Measurements from ENCODE around the gene PDC. TPM values are rescaled to one million over a fixed set of nuclear protein-coding genes. Genes with fewer than 3 reads are reported as not detected.

PDC gene
- total and polyA plus RNA-seq, 2 experiments from 2014 or later: 0.94 TPM; not detected in 1

DNA sequence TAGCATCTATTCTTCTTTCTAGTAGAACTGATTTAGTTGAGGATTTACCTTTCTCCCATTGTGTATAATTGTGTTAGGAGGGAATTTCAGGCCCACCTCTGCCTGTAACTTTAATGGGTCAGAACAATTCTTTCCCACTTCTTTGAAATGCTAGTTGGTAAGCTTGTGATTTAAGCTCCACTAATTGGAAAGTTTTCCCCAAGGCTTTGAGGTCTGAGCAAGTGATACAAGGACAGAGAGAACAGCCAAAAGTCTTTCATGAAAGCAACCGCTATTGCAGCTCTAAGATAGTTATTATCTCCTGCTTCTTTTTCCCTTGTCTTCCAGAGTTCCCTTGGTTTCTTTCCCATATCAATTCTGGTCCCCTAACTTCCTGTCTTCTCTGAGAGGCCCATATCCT lies 38.7 kb upstream of the PDC start:
- Histone ChIP-seq H3K9ac (no peak overlapping the region), H2AFZ (no peak overlapping the region), H3K27ac (peak overlapping the region; percentile 60), H3K36me3 (ENCODE audit: low read depth) (no peaks in the 10 kb centered on the region), H4K20me1 (ENCODE audit: insufficient read depth) (no peaks in the 10 kb centered on the region), H3K9me3 (ENCODE audit: low read depth) (no peaks in the 10 kb centered on the region), H3K9me2 (ENCODE audit: insufficient read depth) (no peaks in the 10 kb centered on the region), H3K4me2 (ENCODE audit: unreplicated experiment) (peak overlapping the region; percentile 47), H3F3A (ENCODE audit: insufficient read depth) (peaks cover 41% of the 10 kb centered on the region), H3K79me2 (ENCODE audit: insufficient read depth) (no peaks in the 10 kb centered on the region), H3K27me3 (replicated peaks; ENCODE audit: insufficient read depth) (no peaks in the 10 kb centered on the region), H3K4me3 (no peak overlapping the region), H3K4me1 (ENCODE audit: insufficient read depth) (peaks cover 55% of the 10 kb centered on the region)
- 94 to 100% methylated on average over 1 of the region's 1 CpG for WGBS, 2 experiments (ENCODE audit: low coverage in 1 of 2, low lambda C conversion rate in 2 of 2, missing lambda C conversion rate in 2 of 2)
- no peak for TF ChIP-seq EZH2phosphoT487 (IDR thresholded peaks at IDR 0.05; ENCODE audit: insufficient read depth, low read depth)
- TF ChIP-seq EZH2 (IDR thresholded peaks at IDR 0.05; ENCODE audit: insufficient read depth, poor library complexity, severe bottlenecking): no peak
- no peak for DNase-seq
- in situ Hi-C loops (cut with MboI): no loop called here

DNA sequence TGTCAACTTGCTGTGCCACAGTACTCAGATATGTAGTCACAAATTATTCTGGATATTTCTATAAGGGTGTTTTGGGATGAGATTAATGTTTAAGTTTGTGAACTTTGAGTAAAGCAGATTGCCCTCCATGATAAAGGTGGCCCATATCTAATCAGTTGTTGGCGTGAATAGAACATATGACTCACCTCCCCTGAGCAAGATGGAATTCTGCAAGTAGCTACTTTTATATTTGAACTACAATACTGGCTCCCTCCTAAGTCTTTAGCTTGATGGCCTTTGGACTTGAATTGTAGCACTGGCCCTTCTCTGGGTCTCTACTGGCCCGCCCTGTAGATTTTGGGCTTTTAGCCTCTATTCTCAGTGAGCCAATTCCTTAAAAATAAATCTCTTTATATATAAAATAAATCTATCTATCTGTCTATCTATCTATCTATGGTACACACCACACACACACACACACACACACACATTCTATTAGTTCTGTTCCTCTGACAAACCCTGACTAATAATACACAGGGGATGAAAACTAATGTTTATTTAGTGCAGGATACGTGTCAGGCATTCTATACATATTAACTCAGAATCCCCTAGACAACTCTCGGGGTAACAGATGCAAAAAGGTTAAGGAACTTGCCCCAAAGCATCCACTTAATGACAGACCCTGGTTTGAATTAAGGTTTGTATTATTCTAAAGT lies 37.9 kb upstream of the PDC start:
- peak; percentile 68 for DNase-seq
- in situ Hi-C loops (cut with MboI): no loop called here
- TF ChIP-seq EZH2 (IDR thresholded peaks at IDR 0.05; ENCODE audit: insufficient read depth, poor library complexity, severe bottlenecking): no peak
- TF ChIP-seq EZH2phosphoT487 (IDR thresholded peaks at IDR 0.05; ENCODE audit: insufficient read depth, low read depth): 0 out of 2 replicates have a peak, but pooled peaks have one; percentile 25
- H3K9ac ChIP-seq: no peak overlapping the region
- H3F3A ChIP-seq (ENCODE audit: insufficient read depth): peaks cover 41% of the 10 kb centered on the region
- H3K9me2 ChIP-seq (ENCODE audit: insufficient read depth): no peaks in the 10 kb centered on the region
- H3K4me2 ChIP-seq (ENCODE audit: unreplicated experiment): peak overlapping the region; percentile 47
- no peaks in the 10 kb centered on the region for H3K9me3 ChIP-seq (ENCODE audit: low read depth)
- no peak overlapping the region for H2AFZ ChIP-seq
- 24 to 27% methylated on average over 4 of the region's 4 CpGs for WGBS, 2 experiments (ENCODE audit: low coverage in 1 of 2, low lambda C conversion rate in 2 of 2, missing lambda C conversion rate in 2 of 2)
- no peaks in the 10 kb centered on the region for H3K79me2 ChIP-seq (ENCODE audit: insufficient read depth)
- H3K4me1 ChIP-seq (ENCODE audit: insufficient read depth): peaks cover 54% of the 10 kb centered on the region
- H3K4me3 ChIP-seq: no peak overlapping the region
- H3K27me3 ChIP-seq (replicated peaks; ENCODE audit: insufficient read depth): no peaks in the 10 kb centered on the region
- H3K27ac ChIP-seq: peak overlapping the region; percentile 60
- H4K20me1 ChIP-seq (ENCODE audit: insufficient read depth): no peaks in the 10 kb centered on the region
- no peaks in the 10 kb centered on the region for H3K36me3 ChIP-seq (ENCODE audit: low read depth)

DNA sequence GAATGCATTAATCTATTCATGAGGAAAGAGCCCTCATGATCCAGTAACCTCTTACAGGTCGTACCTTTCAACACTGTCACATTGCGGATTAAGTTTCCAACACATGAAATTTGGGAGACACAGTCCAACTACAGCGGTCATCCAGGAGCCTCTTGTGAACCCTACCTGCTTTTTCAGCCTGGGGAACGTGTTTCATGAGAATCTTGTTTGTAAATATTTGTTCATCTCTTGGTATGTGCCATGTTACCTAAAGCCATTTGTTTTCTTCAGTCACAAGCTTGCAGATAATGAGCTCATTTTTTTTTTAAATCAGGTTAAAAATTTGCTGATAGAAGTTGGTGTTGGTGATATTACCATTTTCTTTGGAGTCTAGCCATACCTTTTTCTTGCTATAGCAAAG lies 37.2 kb upstream of the PDC start:
- Histone ChIP-seq H3K79me2 (ENCODE audit: insufficient read depth) (no peaks in the 10 kb centered on the region), H3F3A (ENCODE audit: insufficient read depth) (peaks cover 34% of the 10 kb centered on the region), H3K27ac (no peak overlapping the region), H3K9me2 (ENCODE audit: insufficient read depth) (no peaks in the 10 kb centered on the region), H3K9ac (no peak overlapping the region), H3K36me3 (ENCODE audit: low read depth) (no peaks in the 10 kb centered on the region), H3K27me3 (replicated peaks; ENCODE audit: insufficient read depth) (no peaks in the 10 kb centered on the region), H3K9me3 (ENCODE audit: low read depth) (no peaks in the 10 kb centered on the region), H4K20me1 (ENCODE audit: insufficient read depth) (no peaks in the 10 kb centered on the region), H3K4me3 (no peak overlapping the region), H2AFZ (no peak overlapping the region), H3K4me2 (ENCODE audit: unreplicated experiment) (no peak overlapping the region), H3K4me1 (ENCODE audit: insufficient read depth) (peaks cover 46% of the 10 kb centered on the region)
- no peak for TF ChIP-seq EZH2 (IDR thresholded peaks at IDR 0.05; ENCODE audit: insufficient read depth, poor library complexity, severe bottlenecking)
- TF ChIP-seq EZH2phosphoT487 (IDR thresholded peaks at IDR 0.05; ENCODE audit: insufficient read depth, low read depth): no peak
- DNase-seq: no peak
- in situ Hi-C loops (cut with MboI): no loop called here
- 95% methylated on average over 4 of the region's 4 CpGs for WGBS, 2 experiments (ENCODE audit: low coverage in 1 of 2, low lambda C conversion rate in 2 of 2, missing lambda C conversion rate in 2 of 2)

DNA sequence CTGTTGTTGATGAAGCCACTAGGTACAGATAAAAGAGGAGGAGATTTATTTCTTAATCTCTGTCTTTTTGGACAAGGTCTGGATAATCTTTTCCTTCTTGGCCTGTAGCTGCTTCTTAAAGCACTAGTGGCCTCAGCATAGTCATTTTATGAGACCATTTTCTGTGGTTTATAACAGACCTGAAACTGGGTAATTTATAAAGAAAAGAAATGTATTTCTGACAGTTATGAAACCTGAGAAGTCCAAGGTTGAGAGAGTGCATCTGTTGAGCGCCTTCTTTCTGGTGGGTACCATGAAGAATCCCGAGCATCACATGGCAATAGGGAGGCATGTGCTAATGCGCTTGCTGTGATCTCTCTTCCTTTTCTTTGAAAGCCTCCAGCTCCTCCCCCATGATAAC lies 36.7 kb upstream of the PDC start:
- Histone ChIP-seq H2AFZ (no peak overlapping the region), H3K4me1 (ENCODE audit: insufficient read depth) (peaks cover 42% of the 10 kb centered on the region), H3K9me3 (ENCODE audit: low read depth) (no peaks in the 10 kb centered on the region), H3K9me2 (ENCODE audit: insufficient read depth) (no peaks in the 10 kb centered on the region), H3K4me2 (ENCODE audit: unreplicated experiment) (no peak overlapping the region), H3K4me3 (no peak overlapping the region), H3F3A (ENCODE audit: insufficient read depth) (peaks cover 30% of the 10 kb centered on the region), H3K27ac (no peak overlapping the region), H3K36me3 (ENCODE audit: low read depth) (no peaks in the 10 kb centered on the region), H3K79me2 (ENCODE audit: insufficient read depth) (no peaks in the 10 kb centered on the region), H4K20me1 (ENCODE audit: insufficient read depth) (no peaks in the 10 kb centered on the region), H3K27me3 (replicated peaks; ENCODE audit: insufficient read depth) (no peaks in the 10 kb centered on the region), H3K9ac (no peak overlapping the region)
- WGBS, 2 experiments (ENCODE audit: low coverage in 1 of 2, low lambda C conversion rate in 2 of 2, missing lambda C conversion rate in 2 of 2): 96 to 97% methylated on average over 3 of the region's 3 CpGs
- in situ Hi-C loops (cut with MboI): no loop called here
- DNase-seq: no peak
- TF ChIP-seq EZH2 (IDR thresholded peaks at IDR 0.05; ENCODE audit: insufficient read depth, poor library complexity, severe bottlenecking): no peak
- no peak for TF ChIP-seq EZH2phosphoT487 (IDR thresholded peaks at IDR 0.05; ENCODE audit: insufficient read depth, low read depth)
